ENCODE measurements around the gene DHCR24. TPM values are rescaled to one million over a fixed set of nuclear protein-coding genes. Genes with fewer than 3 reads are reported as not detected.

Gene DHCR24
- total RNA-seq, 1 donor from 2014 or later = 258 TPM

GRCh38 chr1:54806931-54807611 is 79.9 kb downstream of the DHCR24 start:
- TF ChIP-seq CTCF (conservative IDR thresholded peaks at IDR 0.05; ENCODE audit: low read depth, low read length) = no peak
- no peak overlapping the region for H3K4me3 ChIP-seq (ENCODE audit: low read depth, low read length)
- no peak for DNase-seq (ENCODE audit: low read depth)

GRCh38 chr1:54805981-54806381 is 81.0 kb downstream of the DHCR24 start:
- H3K4me3 ChIP-seq (ENCODE audit: low read depth, low read length) = no peak overlapping the region
- TF ChIP-seq CTCF (conservative IDR thresholded peaks at IDR 0.05; ENCODE audit: low read depth, low read length) = no peak
- DNase-seq (ENCODE audit: low read depth) = no peak

- no peak overlapping the region for H3K4me3 ChIP-seq (ENCODE audit: low read depth, low read length)
- DNase-seq (ENCODE audit: low read depth) = no peak
- TF ChIP-seq CTCF (conservative IDR thresholded peaks at IDR 0.05; ENCODE audit: low read depth, low read length) = no peak
Measured at GRCh38 chr1:54805466-54805865, 81.5 kb downstream of the DHCR24 start.

- TF ChIP-seq CTCF (conservative IDR thresholded peaks at IDR 0.05; ENCODE audit: low read depth, low read length) = no peak
- no peak overlapping the region for H3K4me3 ChIP-seq (ENCODE audit: low read depth, low read length)
- no peak for DNase-seq (ENCODE audit: low read depth)
Measured at GRCh38 chr1:54804471-54805132, 82.4 kb downstream of the DHCR24 start.

- TF ChIP-seq CTCF (conservative IDR thresholded peaks at IDR 0.05; ENCODE audit: low read depth, low read length) = no peak
- DNase-seq (ENCODE audit: low read depth) = no peak
Measured at GRCh38 chr1:54803761-54804470, 83.1 kb downstream of the DHCR24 start.

GRCh38 chr1:54800899-54801759 is 85.9 kb downstream of the DHCR24 start, which contains the start of gene TTC22:
Gene TTC22 (minus strand): TSS chr1:54801323. CDS start chr1:54801163, 160 bp downstream.
- no peak for DNase-seq (ENCODE audit: low read depth)
- peak within 1 kb of the TSS; percentile 64 for H3K4me3 ChIP-seq (ENCODE audit: low read depth, low read length)
- TF ChIP-seq CTCF (conservative IDR thresholded peaks at IDR 0.05; ENCODE audit: low read depth, low read length) = peak; percentile 65

More at GRCh38 chr1:54803761-54804470, 83.1 kb downstream of the DHCR24 start:
- no peak overlapping the region for H3K4me3 ChIP-seq (ENCODE audit: low read depth, low read length)
